ENCODE results near the gene FBXO9. TPM values are rescaled to one million over a fixed set of nuclear protein-coding genes. Genes with fewer than 3 reads are reported as not detected.

The FBXO9 gene
- total RNA-seq, 1 donor from 2014 or later, result 78.5 TPM

GRCh38 chr6:53144802-53145201 is 79.6 kb downstream of the FBXO9 start:
- no peaks in the 10 kb centered on the region for H3K36me3 Mint-ChIP-seq
- no peak overlapping the region for H3K4me3 Mint-ChIP-seq
- no peaks in the 10 kb centered on the region for H3K4me1 Mint-ChIP-seq (ENCODE audit: unreplicated experiment)
- no peaks in the 10 kb centered on the region for H3K27me3 Mint-ChIP-seq
- peaks cover 2% of the 10 kb centered on the region for H3K9me3 Mint-ChIP-seq
- no peak for TF ChIP-seq CTCF (conservative IDR thresholded peaks at IDR 0.05)
- DNase-seq (ENCODE audit: extremely low spot score, unreplicated experiment), result no peak
- no peak overlapping the region for H3K27ac Mint-ChIP-seq

GRCh38 chr6:53148684-53149083 is 83.5 kb downstream of the FBXO9 start, which contains the start of gene GCM1:
TSS of gene GCM1 (minus strand) at chr6:53148841. CDS start at chr6:53145632, 3,209 bp downstream.
- no peaks in the 10 kb centered on the region for H3K4me1 Mint-ChIP-seq (ENCODE audit: unreplicated experiment)
- TF ChIP-seq CTCF (conservative IDR thresholded peaks at IDR 0.05), result no peak
- no peak within 1 kb of the TSS for H3K4me3 Mint-ChIP-seq
- DNase-seq (ENCODE audit: extremely low spot score, unreplicated experiment), result no peak
- peaks cover 4% of the 10 kb centered on the region for H3K9me3 Mint-ChIP-seq
- H3K36me3 Mint-ChIP-seq, result no peaks in the 10 kb centered on the region
- no peaks in the 10 kb centered on the region for H3K27me3 Mint-ChIP-seq
- no peak within 1 kb of the TSS for H3K27ac Mint-ChIP-seq

Other genes with a start within 250 kb of the FBXO9 start
- not detected in 2 replicates for gene GSTA5, start 224.6 kb upstream of the FBXO9 start, total RNA-seq (ENCODE audit: low replicate concordance)
- gene GSTA3, start 155.7 kb upstream of the FBXO9 start, total RNA-seq (ENCODE audit: low replicate concordance), result not detected in 2 replicates
- 51.0 and 72.9 TPM in 2 replicates for gene GSTA4, start 70.1 kb upstream of the FBXO9 start, total RNA-seq (ENCODE audit: low replicate concordance)
- 18.4 and 18.6 TPM in 2 replicates for gene CILK1, start 3.6 kb upstream of the FBXO9 start, total RNA-seq (ENCODE audit: low replicate concordance)
- gene GCM1, start 83.4 kb downstream of the FBXO9 start, total RNA-seq (ENCODE audit: low replicate concordance), result 0.17 TPM in 1 of 2 replicates, not detected in the other

All from type B pancreatic cell (in vitro differentiated cells).